GM23338 (cell line): ENCODE results near the gene DPP10. TPM values are rescaled to one million over a fixed set of nuclear protein-coding genes. Genes with fewer than 3 reads are reported as not detected.

ENCODE experiments used
- ATAC-seq: fragments of 200-7000 bp; cut with Tn5 transposase; 3 replicates; pipeline ENCODE4 v1.9.1; 2020
- DNase-seq: peaks from one replicate; pipeline ENCODE4 v3.0.0-alpha.2; 2015; ENCODE audit warnings: low spot score
- H2AFZ ChIP-seq: fragments of 200-600 bp; sonication (generic); 2 replicates; pipeline ENCODE4 v1.8.0; 2016; ENCODE audit warnings: antibody characterized with exemption, mild to moderate bottlenecking, moderate library complexity
- H3F3A ChIP-seq: fragments of 200-600 bp; sonication (generic); replicated peaks from 2 replicates; pipeline ENCODE4 v1.8.0; 2017; ENCODE audit warnings: antibody characterized with exemption, mixed run types, low read depth
- H3K27ac ChIP-seq: fragments of 200-600 bp; sonication (generic); 2 replicates; pipeline ENCODE4 v1.6.1; 2016; ENCODE audit warnings: low read depth
- H3K27me3 ChIP-seq: fragments of 200-600 bp; sonication (generic); 2 replicates; pipeline ENCODE4 v1.8.0; 2016; ENCODE audit warnings: mild to moderate bottlenecking, mixed run types, moderate library complexity; ENCODE audit not compliant: insufficient read depth
- H3K36me3 ChIP-seq: fragments of 200-600 bp; sonication (generic); 2 replicates; pipeline ENCODE4 v1.8.0; 2016; ENCODE audit warnings: mild to moderate bottlenecking; ENCODE audit not compliant: insufficient read depth
- H3K4me1 ChIP-seq: fragments of 200-600 bp; sonication (generic); 2 replicates; pipeline ENCODE4 v1.8.0; 2016; ENCODE audit warnings: mild to moderate bottlenecking, moderate library complexity; ENCODE audit not compliant: insufficient read depth
- H3K4me2 ChIP-seq: fragments of 200-600 bp; sonication (generic); 2 replicates; pipeline ENCODE4 v1.7.1; 2017; ENCODE audit warnings: mixed run types
- H3K4me3 ChIP-seq: fragments of 200-600 bp; sonication (generic); 2 replicates; pipeline ENCODE4 v1.6.1; 2016; ENCODE audit warnings: mixed run types
- H3K79me2 ChIP-seq: fragments of 200-600 bp; sonication (generic); replicated peaks from 2 replicates; pipeline ENCODE4 v1.8.0; 2017; ENCODE audit warnings: mild to moderate bottlenecking; ENCODE audit not compliant: insufficient read depth
- H3K9me2 ChIP-seq: fragments of 200-600 bp; sonication (generic); 2 replicates; pipeline ENCODE4 v1.8.0; 2017; ENCODE audit not compliant: insufficient read depth
- H4K20me1 ChIP-seq: fragments of 200-600 bp; sonication (generic); replicated peaks from 2 replicates; pipeline ENCODE4 v1.8.0; 2017; ENCODE audit warnings: mild to moderate bottlenecking; ENCODE audit not compliant: insufficient read depth
- H3K27ac Mint-ChIP-seq: 2 replicates; pipeline ENCODE4 v1.8.0; 2020; ENCODE audit warnings: inconsistent platforms, mild to moderate bottlenecking, moderate library complexity, mixed read lengths
- H3K27me3 Mint-ChIP-seq: 3 replicates; pipeline ENCODE4 v1.8.0; 2022; ENCODE audit warnings: low read depth, mild to moderate bottlenecking, moderate library complexity, mixed read lengths, inconsistent platforms; ENCODE audit not compliant: insufficient read depth, poor library complexity
- H3K36me3 Mint-ChIP-seq: 3 replicates; pipeline ENCODE4 v1.8.0; 2021; ENCODE audit warnings: low read depth, mild to moderate bottlenecking, inconsistent platforms, moderate library complexity, mixed read lengths
- H3K4me1 Mint-ChIP-seq: 3 replicates; pipeline ENCODE4 v1.8.0; 2020; ENCODE audit warnings: mild to moderate bottlenecking, inconsistent platforms, mixed read lengths
- H3K4me3 Mint-ChIP-seq: 3 replicates; pipeline ENCODE4 v1.8.0; 2021; ENCODE audit warnings: moderate library complexity, mild to moderate bottlenecking, inconsistent platforms, mixed read lengths
- H3K9me3 Mint-ChIP-seq: 3 replicates; pipeline ENCODE4 v1.8.0; 2020; ENCODE audit warnings: moderate library complexity, mild to moderate bottlenecking, inconsistent platforms, mixed read lengths
- CREB1 ChIP-seq: fragments of 250-450 bp; sonication (Bioruptor Pico); IDR thresholded peaks from 2 replicates; pipeline ENCODE4 v1.5.0; 2020; ENCODE audit warnings: low read depth, mild to moderate bottlenecking, moderate library complexity
- CTCF ChIP-seq, 2 experiments: fragments of 200-600 bp in 1 of 2; sonication (generic) in 1 of 2; conservative IDR thresholded peaks; 2 replicates each; pipeline versions ENCODE4 v1.5.1 to v1.6.1; 2016 to 2017; ENCODE audit warnings: antibody characterized with exemption in 2 of 2, low read depth in 2 of 2, mild to moderate bottlenecking in 2 of 2, moderate library complexity in 1 of 2
- ETS1 ChIP-seq: IDR thresholded peaks from 2 replicates; pipeline ENCODE4 v1.6.1; 2016; ENCODE audit warnings: antibody characterized with exemption
- EZH2 ChIP-seq: fragments of 200-600 bp; sonication (generic); IDR thresholded peaks from one replicate; pipeline ENCODE4 v1.8.0; 2017; ENCODE audit warnings: antibody characterized with exemption, mild to moderate bottlenecking, low read depth; ENCODE audit not compliant: unreplicated experiment
- EZH2phosphoT487 ChIP-seq: fragments of 200-600 bp; sonication (generic); IDR thresholded peaks from one replicate; pipeline ENCODE4 v1.8.1; 2018; ENCODE audit warnings: antibody characterized with exemption; ENCODE audit not compliant: unreplicated experiment
- JUNB ChIP-seq: IDR thresholded peaks from one replicate; pipeline ENCODE4 v1.6.1; 2016; ENCODE audit warnings: antibody characterized with exemption; ENCODE audit not compliant: unreplicated experiment
- NANOG ChIP-seq: IDR thresholded peaks from 2 replicates; pipeline ENCODE4 v1.6.1; 2016; ENCODE audit warnings: antibody characterized with exemption, borderline replicate concordance
- POLR2AphosphoS5 ChIP-seq: IDR thresholded peaks from 2 replicates; pipeline ENCODE4 v1.6.1; 2016; ENCODE audit warnings: antibody characterized with exemption, low read depth
- REST ChIP-seq: IDR thresholded peaks from one replicate; pipeline ENCODE4 v1.6.1; 2018; ENCODE audit warnings: antibody characterized with exemption; ENCODE audit not compliant: unreplicated experiment
- STAT1 ChIP-seq: IDR thresholded peaks from one replicate; pipeline ENCODE4 v1.6.1; 2016; ENCODE audit warnings: antibody characterized with exemption; ENCODE audit not compliant: unreplicated experiment
- ZNF114 ChIP-seq: fragments of 250-450 bp; sonication (Bioruptor Pico); IDR thresholded peaks from 2 replicates; pipeline ENCODE4 v1.5.0; 2020; ENCODE audit warnings: mild to moderate bottlenecking, moderate library complexity
- ZNF331 ChIP-seq: fragments of 250-450 bp; sonication (Bioruptor Pico); IDR thresholded peaks from 2 replicates; pipeline ENCODE4 v1.5.0; 2020; ENCODE audit warnings: low read depth, mild to moderate bottlenecking, moderate library complexity
- ZNF462 ChIP-seq: fragments of 250-450 bp; sonication (Bioruptor Pico); IDR thresholded peaks from 2 replicates; pipeline ENCODE4 v1.5.0; 2020; ENCODE audit warnings: mild to moderate bottlenecking, moderate library complexity
- polyA plus RNA-seq: library from polyadenylated mRNA; unstranded; fragments of >200 nt; fragmentation: Nextera tagmentation; extraction: Ambion mirVana; gene quantifications from 2 replicates; pipeline ENCODE4 v1.2.1, GENCODE V29; 2016
- total RNA-seq: library from RNA; depleted of rRNA; stranded (reverse); fragments of >200 nt; shearing (Covaris generic); gene quantifications from 2 replicates; pipeline ENCODE4 v1.2.3, GENCODE V29; 2014

Gene DPP10
- total and polyA plus RNA-seq, 2 experiments from 2014 or later = 3.6 to 14.8 TPM

GRCh38 chr2:114700440-114700839 is 258.0 kb downstream of the DPP10 start:
- H3K4me3 ChIP-seq = no peak overlapping the region
- ATAC-seq = no peak
- H3K36me3 Mint-ChIP-seq = 0 out of 3 replicates have a peak, but pooled peaks cover 2% of the 10 kb centered on the region
- no peaks in the 10 kb centered on the region for H3K79me2 ChIP-seq
- no peak overlapping the region for H3K4me2 ChIP-seq
- no peak for DNase-seq
- 0 out of 2 replicates have a peak overlapping the region, but pooled peaks have one; percentile 57 for H2AFZ ChIP-seq
- H4K20me1 ChIP-seq = no peaks in the 10 kb centered on the region
- TF ChIP-seq POLR2AphosphoS5 (no peak), ZNF462 (CRISPR knock-in tag) (no peak), ZNF331 (no peak), EZH2 (no peak), STAT1 (no peak), EZH2phosphoT487 (no peak), ZNF114 (no peak), JUNB (no peak), CTCF (conservative IDR thresholded peaks at IDR 0.05; ENCODE audit: low read depth in 2 of 2) (no peak), CREB1 (CRISPR knock-in tag) (no peak), ETS1 (no peak), REST (no peak), NANOG (no peak)
- H3K27me3 Mint-ChIP-seq = no peaks in the 10 kb centered on the region
- H3F3A ChIP-seq = no peaks in the 10 kb centered on the region
- peaks cover 2% of the 10 kb centered on the region; the same call in 1 of the 2 replicates for H3K9me2 ChIP-seq
- peaks cover 10% of the 10 kb centered on the region; the same call in 2 of the 3 replicates for H3K4me1 Mint-ChIP-seq
- H3K4me3 Mint-ChIP-seq = no peak overlapping the region
- H3K27ac Mint-ChIP-seq = no peak overlapping the region
- H3K27ac ChIP-seq = no peak overlapping the region
- H3K9me3 Mint-ChIP-seq = peaks cover 5% of the 10 kb centered on the region
- H3K4me1 ChIP-seq = no peaks in the 10 kb centered on the region
- H3K36me3 ChIP-seq = no peaks in the 10 kb centered on the region
- H3K27me3 ChIP-seq = no peaks in the 10 kb centered on the region
